Epithelial cell of proximal tubule (primary cell): ENCODE results near the gene CD27. TPM values are rescaled to one million over a fixed set of nuclear protein-coding genes. Genes with fewer than 3 reads are reported as not detected.

Experiments
- DNase-seq: peaks from one replicate; pipeline ENCODE4 v3.0.0-alpha.2; 2011; ENCODE audit warnings: low read depth
- H3K4me3 ChIP-seq: 2 replicates; pipeline ENCODE4 v1.5.1; 2011; ENCODE audit warnings: low read depth, mild to moderate bottlenecking, low read length
- CTCF ChIP-seq: conservative IDR thresholded peaks from 2 replicates; pipeline ENCODE4 v1.5.1; 2012; ENCODE audit warnings: low read depth, mild to moderate bottlenecking, low read length
- total RNA-seq: library from RNA; depleted of rRNA; stranded (reverse); fragments of >200 nt; gene quantifications from 2 replicates; pipeline ENCODE4 v1.2.3, GENCODE V29; 2015

Gene CD27
- not detected in 2 replicates for total RNA-seq

DNA sequence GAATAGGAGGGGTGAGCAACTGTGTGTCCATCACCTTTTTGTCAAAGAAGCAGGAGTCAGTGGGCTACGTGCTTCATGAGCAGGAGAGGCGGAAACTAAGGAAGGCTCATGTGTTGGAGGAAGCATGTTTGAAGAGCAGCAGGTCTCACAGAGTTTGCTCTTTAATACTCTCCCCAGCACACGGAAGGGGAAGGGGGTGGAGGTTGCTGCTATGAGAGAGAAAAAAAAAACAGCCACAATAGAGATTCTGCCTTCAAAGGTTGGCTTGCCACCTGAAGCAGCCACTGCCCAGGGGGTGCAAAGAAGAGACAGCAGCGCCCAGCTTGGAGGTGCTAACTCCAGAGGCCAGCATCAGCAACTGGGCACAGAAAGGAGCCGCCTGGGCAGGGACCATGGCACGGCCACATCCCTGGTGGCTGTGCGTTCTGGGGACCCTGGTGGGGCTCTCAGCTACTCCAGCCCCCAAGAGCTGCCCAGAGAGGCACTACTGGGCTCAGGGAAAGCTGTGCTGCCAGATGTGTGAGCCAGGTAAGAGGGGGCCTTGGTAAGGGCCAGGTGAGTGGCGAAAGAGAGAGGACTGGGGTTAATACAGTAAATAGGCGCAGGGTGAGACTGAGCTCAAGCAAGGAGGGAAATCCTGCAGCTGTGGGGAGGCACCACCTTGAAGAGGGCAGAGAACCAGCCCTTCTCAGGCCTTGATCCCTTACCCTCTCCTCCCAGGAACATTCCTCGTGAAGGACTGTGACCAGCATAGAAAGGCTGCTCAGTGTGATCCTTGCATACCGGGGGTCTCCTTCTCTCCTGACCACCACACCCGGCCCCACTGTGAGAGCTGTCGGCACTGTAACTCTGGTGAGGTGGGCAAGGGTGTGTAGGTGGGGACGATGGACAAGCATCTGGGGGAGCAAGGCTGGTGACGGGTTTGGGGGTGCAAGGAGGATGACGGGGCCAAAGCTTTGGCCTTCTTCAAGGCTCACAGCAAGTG, at the start of gene CD27:
TSS of gene CD27 (plus strand) at position 252 of the 985 bp plus-strand sequence. CDS start at position 393, 141 bp downstream.
- no peak for TF ChIP-seq CTCF
- no peak within 1 kb of the TSS for H3K4me3 ChIP-seq
- DNase-seq, result no peak

DNA sequence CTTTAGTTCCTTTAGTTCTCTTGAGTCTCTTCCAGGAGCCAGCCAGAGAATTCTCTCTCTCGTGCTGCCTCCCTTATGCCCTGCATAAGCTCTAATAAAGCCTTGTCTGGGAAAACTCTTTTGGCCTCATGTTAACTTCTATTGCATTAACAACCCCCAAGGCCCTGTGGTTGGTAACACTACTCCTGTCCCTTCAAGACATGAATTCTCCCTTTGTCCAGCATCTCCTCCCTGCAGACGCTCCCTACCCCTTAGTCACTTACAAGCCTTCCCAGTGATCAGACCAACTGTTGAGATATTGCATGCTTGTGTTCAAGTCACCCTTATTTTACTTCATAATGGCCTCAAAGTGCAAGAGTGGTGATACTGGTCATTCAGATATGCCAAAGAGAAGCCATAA, 48.7 kb upstream of the CD27 start:
- no peak for DNase-seq
- no peak overlapping the region for H3K4me3 ChIP-seq
- TF ChIP-seq CTCF, result no peak

DNA sequence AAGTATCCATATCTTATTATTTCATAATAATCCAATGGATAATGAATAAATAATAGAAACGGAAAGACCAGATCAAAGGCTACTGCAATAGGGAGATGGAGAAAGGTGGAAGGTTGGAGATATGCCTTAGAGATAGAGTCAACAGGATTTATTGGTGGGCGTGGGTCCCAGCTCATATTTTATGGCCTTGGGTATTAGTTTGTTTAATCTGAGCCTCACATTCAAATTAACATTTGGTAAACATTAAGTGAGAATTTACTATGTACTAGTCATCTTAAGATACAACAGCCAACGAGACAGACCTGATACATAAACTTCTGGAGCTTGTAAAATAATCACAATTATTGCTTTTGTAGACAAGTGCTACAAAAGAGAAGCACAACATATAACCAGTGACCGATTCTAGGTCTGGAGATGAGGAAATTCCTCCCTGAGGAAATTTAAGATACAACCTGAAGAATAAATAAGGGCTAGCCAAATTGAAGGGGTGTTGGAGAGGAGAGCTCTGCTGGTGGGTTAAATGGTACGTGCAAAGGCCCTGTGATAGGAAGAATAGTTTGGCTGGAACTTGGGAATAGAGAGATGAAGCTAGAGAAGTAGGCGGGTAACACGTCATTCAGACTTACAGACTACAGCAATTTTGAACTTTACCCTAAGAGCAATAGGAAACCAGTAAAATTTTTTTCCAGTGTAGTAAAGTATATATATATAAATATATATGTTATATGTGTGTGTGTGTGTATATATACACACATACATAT, 44.7 kb upstream of the CD27 start:
- DNase-seq, result no peak
- no peak overlapping the region for H3K4me3 ChIP-seq
- no peak for TF ChIP-seq CTCF

DNA sequence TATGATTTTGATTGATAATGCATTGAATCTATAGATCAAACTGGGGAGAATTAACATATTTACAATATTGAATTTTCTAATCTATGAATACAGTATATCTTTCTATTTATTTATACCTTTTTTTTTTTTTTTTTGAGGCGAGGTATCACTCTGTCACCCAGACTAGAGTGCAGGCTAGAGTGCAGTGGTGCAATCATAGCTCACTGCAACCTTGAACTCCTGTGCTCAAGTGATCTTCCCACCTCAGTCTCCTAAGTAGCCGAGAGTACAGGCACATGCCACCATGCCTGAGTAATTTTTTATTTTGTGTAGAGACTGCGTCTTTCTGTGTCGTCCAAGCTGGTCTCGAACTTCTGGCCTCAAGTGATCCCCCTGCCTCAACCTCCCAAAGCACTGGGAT, 40.4 kb upstream of the CD27 start:
- TF ChIP-seq CTCF, result no peak
- DNase-seq, result no peak

DNA sequence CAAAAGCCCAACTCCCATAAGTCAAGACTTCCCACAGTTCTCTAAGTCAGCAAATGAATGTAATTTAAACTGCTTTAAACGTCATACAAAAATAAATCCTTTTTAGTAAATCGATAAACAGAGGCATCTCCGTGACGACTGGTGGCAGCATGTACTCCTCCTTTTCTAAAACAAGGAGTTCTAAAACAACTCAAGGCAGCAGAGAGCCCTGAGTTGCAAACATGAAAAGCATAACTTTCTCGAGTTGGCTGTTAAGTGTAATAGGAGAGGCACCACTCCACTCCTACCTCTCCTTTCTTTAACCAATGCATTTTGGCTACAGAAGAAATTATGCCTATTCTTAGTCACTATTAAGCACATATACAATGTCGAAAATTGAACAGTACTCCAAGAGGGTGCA, 38.8 kb upstream of the CD27 start:
- no peak for TF ChIP-seq CTCF
- DNase-seq, result no peak
- H3K4me3 ChIP-seq, result no peak overlapping the region

More for the DNA sequence above, 40.4 kb upstream of the CD27 start:
- H3K4me3 ChIP-seq, result no peak overlapping the region

GRCh38 chr12:6407236-6407954, 37.4 kb upstream of the CD27 start:
- TF ChIP-seq CTCF, result no peak
- DNase-seq, result no peak
- no peak overlapping the region for H3K4me3 ChIP-seq
